Hematopoietic multipotent progenitor cell (in vitro differentiated cells): Measurements from ENCODE around the gene HEATR5B. TPM values are rescaled to one million over a fixed set of nuclear protein-coding genes. Genes with fewer than 3 reads are reported as not detected.

ENCODE experiments used
- DNase-seq, 3 donors: peaks; one replicate each; pipeline ENCODE4 v3.0.0-alpha.2; 2011 to 2015; ENCODE audit warnings: low read depth in 2 of 3, low spot score in 2 of 3
- total RNA-seq: library from RNA; depleted of rRNA; stranded (reverse); fragments of >200 nt; gene quantifications from one replicate; pipeline ENCODE4 v1.2.3, GENCODE V29; 2012

HEATR5B gene
- 57.4 TPM for total RNA-seq

DNA sequence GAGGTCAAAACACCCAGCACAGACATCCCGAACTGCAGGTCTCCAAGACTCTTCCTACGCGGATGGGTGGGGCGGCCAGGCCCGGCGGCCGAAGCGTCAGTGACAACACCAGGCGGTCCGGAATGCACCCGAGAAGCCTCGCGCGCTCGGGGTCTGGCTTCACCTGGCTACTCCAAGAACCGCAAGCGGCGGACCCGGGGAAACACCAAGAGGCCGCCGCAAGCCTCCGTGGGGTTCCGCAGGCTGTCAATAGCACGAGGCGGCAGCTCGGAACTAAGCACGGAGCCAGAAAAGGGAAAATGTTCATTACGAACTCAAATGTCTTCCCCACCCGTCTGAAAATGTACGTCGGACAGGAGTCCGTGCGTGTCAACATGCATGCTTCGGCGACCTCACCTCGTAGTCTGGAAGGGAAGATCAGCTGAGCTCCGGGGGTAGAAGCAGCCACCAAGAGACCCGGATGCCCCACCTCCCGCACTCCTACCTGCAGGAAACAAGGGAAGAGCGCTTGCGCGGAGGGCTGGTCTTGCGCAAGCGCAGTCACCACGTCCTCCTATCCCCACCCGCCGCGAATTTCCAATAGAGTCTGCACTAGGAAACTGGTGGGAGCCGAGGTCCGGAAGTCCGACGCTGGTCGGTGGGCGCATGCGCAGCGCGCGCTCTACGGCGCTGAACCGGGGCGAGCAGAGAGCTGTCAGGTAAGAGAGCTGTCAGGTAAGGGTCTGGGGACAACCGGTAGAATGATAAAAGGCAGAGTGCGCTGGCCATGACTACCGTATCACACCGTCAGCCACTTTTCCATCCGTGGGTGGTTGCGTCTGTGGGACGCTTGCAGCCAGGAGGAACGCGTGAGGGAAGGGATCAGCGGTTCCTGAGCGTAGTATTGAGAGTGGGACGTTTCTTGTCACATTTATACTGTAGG lies at the start of gene HEATR5B, which contains the start of gene GPATCH11:
TSS of gene HEATR5B (minus strand) at position 500 of the 922 bp plus-strand sequence. CDS start 958 bp downstream, outside the sequence.
TSS of gene GPATCH11 (plus strand) at position 646 of the 922 bp plus-strand sequence. CDS start 3,864 bp downstream, outside the sequence.
- peak; percentile 91 to 94 (median 92) for DNase-seq

DNA sequence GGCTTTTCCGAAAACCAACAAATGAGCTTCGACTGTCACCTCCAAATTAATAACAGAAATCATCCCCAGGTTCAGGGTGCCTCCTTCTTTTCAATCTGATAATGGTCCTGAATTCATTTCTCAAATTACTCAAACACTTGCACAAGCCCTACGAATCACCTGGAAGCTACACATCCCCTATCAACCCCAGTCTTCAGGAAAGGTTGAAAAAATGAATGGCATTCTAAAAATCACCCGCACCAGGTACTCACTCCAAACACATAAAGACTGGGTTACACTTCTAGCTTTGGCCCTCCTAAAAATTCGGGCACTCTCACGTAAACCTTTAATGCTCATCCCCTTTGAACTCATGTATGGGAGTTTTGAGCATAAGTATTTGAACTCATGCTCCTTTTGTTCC lies 48.7 kb upstream of the HEATR5B start:
- DNase-seq, result no peak

DNA sequence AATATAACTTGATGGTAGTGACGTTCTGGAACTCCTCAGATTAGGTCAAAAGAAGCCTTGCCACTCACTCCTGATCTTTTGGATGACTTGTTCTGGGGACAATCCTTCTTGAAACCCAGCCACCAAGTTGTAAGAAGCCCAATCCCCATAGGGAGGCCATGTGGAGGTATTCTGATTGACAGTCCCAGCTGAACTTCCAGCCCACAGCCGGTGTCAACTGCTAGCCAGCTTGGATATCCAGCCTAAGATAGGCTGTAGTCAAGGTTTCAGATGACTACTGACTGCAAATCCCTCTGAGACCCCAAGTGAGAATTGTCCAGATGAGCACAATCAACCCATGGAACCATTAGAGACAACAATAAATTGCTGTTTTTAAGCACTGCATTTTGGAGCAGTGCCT lies 41.2 kb upstream of the HEATR5B start:
- no peak for DNase-seq

DNA sequence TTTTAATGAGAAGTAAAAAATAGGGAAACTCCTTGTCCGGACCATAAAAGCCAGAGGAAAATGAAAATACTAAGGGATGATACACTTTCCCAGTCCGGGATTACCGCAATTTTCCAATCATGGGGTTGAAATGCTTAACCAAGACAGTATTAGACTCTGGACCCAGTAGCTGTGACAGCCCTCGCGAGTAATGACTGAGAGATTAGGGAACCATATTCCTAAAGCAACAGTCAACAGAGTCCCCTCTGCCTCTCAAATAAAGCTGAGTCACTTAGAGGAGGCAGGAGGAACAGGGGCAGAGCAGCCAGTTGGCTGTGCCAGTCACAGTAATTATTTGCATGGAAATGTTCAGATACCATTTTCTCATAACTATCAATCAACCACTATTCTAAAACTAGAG lies 35.0 kb upstream of the HEATR5B start:
- no peak for DNase-seq

DNA sequence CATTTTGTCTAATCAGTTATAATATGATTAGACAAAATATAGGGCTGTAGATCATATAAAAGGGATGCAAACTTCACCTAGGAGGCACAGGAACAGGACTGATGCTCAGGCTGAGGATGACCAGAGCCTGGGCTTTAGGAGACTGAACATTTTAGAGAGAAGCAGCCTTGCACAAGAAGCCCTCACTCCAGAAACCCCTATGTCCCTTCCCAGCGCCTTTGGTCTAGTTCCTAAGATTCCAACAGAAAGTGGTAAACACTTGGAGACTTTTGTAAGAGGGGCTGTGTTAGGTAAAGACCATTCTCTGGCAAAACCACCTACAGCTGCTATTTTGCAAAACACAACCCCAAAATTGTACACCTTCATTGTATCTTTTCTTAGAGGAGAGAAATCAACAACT lies 33.4 kb upstream of the HEATR5B start:
- DNase-seq, result no peak

DNA sequence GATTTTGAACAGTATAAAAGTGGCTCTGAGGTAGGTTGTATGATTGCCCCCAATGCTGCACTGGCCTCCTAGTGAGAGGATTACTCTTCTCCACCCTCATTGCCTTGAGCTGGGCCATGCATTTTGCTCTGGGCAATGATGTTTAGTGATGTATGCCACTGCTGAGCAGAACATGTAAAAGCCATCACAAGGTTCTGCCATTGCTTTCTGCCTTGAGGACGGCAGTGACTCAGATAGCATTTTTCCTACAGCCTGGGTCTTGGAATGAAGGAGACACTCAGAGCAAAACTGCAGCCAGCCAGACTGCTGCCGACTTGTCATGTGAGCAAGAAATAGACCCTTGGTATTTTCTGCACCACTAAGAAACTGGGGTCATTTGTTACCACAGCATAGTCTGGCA lies 27.8 kb upstream of the HEATR5B start:
- DNase-seq, result no peak

DNA sequence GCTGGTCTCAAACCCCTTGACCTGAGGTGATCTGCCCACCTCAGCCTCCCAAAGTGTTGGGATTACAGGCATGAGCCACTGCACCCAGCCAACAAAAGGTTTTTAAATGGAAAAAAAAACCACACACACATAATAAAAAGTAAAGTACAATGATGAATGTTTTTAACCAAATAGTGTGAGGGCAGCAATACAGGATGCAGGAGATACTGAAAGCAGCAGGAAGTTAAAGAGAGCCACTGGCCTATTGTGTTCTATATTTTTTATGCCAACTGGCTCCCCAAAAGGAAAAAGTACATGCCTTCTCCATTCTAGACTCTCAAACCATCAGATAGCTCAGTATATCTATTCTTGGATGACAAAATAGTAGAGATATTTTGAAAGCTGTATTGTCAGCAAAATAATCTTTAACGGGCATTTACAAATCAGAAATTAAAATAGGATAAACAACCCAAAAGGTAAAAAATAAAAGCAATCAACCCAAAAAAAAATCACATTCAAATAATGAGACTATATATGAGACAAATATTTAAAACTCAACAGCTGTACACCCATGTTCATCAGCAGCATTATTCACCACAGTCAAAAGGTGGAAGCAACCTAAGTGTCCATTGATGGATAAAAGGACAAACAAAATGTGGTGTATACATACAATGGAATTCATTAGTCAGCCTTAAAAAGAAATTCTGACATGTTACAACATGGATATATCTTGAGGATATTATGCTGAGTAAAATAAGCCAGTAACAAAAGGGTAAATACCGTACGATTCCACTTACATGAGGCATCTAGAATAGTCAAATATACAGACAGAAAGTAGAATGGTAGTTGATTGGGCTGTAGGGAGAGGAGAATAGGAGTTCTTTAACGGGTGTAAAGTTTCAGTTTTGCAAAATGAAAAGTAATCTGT lies 26.4 kb upstream of the HEATR5B start:
- DNase-seq, result no peak

DNA sequence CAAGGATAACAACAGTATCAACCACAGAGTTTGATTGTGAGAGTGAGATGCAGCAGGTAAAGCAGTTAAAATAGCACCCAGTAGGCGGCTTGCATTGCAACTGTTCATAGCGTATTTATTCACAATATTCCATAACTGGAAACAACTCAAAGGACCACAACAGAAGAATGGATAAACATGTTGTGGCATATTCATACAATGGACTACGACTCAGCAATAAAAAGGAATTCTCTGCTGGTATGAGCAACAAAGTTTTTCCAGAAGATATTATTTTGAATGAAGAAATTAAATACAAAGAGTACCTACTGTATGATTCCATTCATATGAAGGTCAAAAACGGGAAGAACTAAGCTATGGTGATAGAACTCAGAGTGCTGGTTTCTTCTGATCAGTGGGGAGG lies 25.4 kb upstream of the HEATR5B start:
- DNase-seq, result no peak

DNA sequence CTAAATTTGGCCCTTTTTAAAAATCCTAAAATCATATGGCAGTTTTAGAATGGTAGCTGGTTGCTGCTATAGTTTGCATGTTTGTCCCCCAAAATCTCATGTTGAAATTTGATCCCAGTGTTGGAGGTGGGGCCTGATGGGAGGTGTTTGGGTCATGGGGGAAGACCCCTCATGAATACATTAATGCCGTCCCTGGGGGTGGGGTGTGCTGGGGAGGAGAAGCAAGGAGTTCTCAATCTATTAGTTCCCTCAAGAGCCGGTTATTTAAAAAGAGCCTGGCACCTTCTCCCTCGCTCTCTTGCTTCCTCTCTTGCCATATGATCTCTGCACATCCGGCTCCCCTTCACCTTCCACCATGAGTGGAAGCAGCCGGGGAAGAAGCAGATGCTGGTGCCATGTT lies 21.0 kb upstream of the HEATR5B start:
- DNase-seq, result no peak

DNA sequence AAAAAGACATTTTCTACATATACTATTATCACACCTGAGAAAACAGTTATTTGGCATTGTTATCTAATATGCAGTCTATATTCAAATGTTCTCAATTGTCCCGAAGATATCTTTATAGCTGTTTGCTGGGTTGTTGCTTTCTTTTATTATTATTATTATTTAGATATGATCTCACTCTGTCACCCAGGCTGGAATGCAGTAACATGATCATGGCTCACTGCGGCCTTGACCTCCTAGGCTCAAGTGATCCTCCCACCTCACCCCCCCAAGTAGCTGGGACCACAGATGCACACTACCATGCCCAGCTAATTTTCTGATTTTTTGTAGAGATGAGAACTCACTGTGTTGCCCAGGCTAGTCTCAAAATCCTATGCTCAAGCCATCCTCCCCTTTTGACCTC lies 20.0 kb upstream of the HEATR5B start:
- no peak for DNase-seq

DNA sequence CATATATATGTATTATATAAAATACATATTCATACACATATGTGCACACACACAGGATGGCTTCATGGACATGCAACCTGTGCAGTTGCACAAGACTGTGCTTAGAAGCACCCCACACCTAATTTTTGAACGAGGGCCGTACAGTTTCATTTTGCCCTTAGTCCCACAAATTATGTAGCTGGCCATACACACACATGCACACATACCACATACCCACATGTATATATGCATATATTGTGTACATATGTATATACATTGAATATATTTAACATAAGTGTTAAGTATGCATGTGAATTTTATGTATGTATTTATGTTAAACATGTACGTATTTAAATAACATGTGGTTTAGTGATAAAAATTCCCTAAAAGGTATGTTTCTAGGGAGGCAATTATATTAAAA lies 18.4 kb upstream of the HEATR5B start:
- DNase-seq, result no peak

DNA sequence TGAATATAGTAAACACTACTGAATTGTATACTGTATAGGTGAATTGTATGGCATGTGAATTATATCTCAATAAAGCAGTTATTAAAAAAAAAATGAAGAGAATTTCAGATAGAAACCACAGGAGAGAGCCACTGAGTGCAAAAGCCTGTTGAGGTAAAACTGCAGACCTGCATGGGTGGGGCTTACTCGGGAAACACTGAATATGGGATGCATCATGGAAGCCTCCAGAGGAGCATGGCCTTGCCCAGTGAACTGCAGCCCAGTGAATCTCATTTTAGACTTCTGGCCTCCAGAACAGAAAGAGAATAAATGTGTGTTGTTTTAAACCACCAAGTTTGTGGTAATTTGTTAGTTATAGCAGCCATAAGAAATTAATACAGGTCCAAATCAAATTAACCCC lies 15.9 kb upstream of the HEATR5B start:
- DNase-seq, result no peak

DNA sequence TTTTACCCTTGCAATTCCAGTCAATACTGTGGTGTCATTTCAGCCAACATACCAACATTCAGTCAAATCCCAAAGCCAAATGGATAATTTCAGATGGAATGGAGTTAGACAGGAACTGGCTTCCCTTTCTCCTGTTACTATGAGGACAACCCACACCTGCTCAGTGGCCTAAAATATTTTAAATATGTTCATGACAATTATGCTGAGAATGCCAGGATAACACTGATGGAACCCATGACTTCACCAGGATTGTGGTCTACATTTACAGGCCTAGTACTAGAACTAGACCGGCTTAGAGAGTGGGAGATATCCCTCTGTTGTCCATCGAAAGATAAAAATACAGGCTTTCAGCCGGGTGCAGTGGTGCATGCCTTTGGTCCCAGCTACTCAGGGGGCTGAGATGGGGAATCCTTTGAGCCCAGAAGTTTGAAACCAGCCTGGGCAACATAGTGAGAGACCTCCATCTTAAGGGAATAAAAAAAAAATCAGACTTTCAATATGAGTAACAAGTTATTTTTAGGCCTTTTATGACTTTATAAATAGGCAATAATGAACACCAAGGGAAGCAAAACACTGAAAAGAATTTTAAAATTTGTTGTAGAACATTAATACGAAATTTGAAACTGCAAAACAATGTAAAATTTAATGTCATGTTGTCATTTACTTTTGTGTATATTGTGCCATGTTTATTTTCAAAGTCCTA lies 14.4 kb upstream of the HEATR5B start:
- DNase-seq, result no peak

DNA sequence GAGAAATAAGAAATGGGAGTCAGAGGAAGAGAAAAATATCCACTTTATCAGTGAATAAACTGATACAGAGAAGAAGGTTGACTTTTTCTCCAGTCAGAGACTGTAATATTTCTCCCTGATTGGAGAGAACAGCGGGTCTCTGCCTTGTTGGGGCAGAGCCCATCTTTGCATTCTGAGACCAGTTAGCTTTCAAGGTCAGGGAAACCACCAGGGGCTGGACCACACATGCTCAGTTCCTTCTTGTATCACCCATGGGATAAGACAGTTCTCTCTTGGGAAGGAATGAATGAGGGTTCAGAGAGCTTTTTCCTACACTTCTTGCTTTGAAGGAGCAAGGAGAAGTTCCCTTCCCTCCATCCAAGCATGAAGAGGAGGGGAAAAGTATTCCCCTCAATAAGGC lies 12.4 kb upstream of the HEATR5B start:
- DNase-seq, result no peak

DNA sequence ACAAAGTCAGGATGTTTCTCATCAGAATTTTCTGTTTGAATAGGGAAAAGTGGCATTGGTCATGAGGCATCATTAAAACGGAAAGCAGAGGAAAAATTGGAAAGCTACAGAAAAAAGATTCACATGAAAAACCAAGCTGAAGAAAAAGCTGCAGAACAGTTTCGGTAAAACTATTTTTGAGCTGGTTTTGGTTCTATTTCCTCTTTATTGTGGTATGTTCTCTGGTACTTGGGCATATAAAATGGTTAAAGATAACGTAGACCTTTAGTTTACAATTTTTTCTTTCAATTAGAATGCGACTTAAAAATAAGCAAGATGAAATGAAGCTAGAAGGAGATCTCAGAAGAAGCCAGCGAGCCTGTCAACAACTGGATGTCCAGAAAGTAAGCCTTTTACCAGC lies 7.7 kb upstream of the HEATR5B start:
- DNase-seq, result no peak

DNA sequence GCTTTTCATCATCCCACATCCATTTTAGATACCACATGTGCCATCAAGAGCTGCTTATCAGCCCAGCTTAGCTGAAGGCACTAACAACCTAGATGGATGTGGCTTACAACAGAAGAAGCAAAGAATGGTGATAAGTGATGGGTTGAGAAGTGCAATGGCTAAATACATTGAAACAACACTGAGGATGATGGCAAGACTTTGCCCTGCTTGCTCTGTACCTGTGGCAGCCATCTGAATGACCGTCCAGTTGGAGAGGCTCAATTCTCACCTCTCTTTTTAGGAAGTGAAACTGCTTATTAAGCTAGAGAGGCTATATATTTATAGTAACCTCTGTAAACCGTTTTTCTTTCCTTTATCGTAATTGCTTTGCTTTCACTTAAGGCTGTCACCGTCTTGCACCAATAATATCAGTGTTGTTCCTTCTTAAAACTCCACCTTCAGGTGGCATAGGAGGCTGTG lies 5.9 kb upstream of the HEATR5B start:
- no peak for DNase-seq

DNA sequence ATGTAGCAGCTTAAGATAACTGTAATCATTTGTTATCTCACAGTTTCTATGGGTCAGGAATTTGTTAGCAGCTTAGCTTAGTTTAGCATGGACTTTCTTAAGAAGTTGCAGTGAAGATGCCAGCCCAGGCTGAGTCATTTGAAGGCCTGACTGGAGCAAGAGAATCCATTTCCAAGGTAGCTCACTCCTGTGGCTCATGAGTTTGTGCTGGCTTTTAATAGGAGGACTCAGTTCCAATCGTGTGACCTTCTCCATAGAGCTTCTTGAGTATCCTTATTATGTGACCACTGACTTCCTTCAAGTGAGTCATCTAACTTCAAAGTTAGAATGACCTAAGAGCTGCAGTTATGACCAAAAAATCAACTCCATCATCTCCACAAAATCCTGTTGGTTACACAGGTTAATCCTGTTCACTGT lies 1.6 kb upstream of the HEATR5B start:
- DNase-seq, result peak in 1 of 3 donors; percentile 31

DNA sequence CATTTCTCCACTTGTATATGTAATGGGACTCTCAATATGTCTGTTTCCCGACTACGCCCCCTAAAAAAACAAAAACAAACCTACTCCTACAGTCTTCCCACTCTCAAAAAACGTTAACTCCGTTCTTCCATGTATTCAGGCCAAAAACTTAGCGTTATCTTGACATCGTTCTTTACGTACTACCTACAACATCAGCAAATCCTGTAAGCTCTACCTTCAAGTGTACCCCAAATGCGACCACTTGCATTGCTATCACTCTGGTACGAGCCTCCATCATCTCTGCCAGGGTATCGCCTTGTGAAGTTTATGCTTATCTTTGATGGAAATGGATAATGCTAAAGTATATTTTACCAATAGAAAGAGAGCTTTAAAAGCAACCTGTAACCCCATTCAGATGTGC lies 625 bp upstream of the HEATR5B start:
- DNase-seq, result no peak

DNA sequence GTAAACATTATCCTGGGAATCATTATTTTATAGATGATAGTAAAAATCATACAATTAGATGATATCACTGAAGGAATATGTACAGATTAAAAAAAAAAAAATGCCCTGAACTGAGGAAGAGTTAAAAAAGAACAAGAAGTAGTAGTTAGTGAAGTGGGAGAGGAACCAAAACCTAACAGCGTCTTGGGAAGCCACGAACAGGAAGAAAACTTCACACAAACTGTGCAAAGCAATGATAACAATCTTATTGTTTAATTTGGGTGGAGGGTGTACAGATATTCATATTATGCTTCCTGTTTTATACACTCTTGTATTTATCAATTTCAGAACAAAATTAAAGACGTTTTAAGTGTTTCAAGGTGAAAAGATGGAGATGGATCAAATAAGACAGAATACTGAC lies 3.5 kb downstream of the HEATR5B start:
- DNase-seq, result peak in 2 of 3 donors; percentile 42 to 62

DNA sequence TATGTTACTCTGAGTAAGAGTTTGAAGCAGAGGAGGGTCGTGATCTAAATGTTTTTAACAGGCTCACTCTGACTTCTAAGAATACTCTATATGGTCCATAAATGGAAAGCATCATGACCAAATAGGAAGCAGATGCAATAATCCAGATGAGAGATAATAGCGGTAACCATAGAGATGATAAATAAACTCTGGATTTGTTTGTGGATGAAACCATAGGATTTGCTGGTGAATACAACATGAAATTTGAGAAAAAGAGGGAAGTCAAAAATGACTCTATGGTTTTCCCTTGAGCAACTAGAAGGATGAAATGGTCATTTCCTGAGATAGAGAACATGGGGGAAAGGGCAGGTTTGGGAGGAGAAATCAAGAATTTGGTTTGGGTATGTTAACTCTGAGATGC lies 3.9 kb downstream of the HEATR5B start:
- peak in 2 of 3 donors; percentile 67 to 92 for DNase-seq

DNA sequence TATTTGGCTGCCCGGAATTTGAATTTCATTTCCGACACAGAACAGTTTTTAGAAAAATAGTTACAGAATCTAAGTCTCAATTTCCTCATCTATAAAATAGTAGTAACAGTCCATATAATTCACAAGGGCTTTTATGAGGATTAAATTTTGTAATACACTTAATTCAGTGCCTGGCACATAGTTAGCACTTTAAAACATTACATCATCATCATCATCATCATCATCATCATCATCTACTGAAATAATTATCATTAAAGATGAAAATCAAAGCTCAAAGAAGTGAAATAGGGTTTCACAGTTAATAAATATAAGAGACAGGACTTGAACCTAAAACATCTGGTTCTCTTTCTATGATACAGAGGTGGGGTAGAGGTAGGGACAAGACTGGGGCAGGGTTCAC lies 13.2 kb downstream of the HEATR5B start:
- no peak for DNase-seq
